Epithelial cell of proximal tubule (primary cell): ENCODE data around the gene SLC35G3. TPM values are rescaled to one million over a fixed set of nuclear protein-coding genes. Genes with fewer than 3 reads are reported as not detected.
"Not testable (repeated sequence)": the region's sequence is repeated elsewhere in the genome, so short reads cannot be mapped to it uniquely, and the experiment has no call there.

ENCODE experiments used
- DNase-seq: peaks from one replicate; pipeline ENCODE4 v3.0.0-alpha.2; 2011; ENCODE audit warnings: low read depth
- H3K4me3 ChIP-seq: 2 replicates; pipeline ENCODE4 v1.5.1; 2011; ENCODE audit warnings: low read depth, mild to moderate bottlenecking, low read length
- CTCF ChIP-seq: conservative IDR thresholded peaks from 2 replicates; pipeline ENCODE4 v1.5.1; 2012; ENCODE audit warnings: low read depth, mild to moderate bottlenecking, low read length
- total RNA-seq: library from RNA; depleted of rRNA; stranded (reverse); fragments of >200 nt; gene quantifications from 2 replicates; pipeline ENCODE4 v1.2.3, GENCODE V29; 2015

SLC35G3 gene
- total RNA-seq, 1 donor from 2014 or later = not detected

DNA sequence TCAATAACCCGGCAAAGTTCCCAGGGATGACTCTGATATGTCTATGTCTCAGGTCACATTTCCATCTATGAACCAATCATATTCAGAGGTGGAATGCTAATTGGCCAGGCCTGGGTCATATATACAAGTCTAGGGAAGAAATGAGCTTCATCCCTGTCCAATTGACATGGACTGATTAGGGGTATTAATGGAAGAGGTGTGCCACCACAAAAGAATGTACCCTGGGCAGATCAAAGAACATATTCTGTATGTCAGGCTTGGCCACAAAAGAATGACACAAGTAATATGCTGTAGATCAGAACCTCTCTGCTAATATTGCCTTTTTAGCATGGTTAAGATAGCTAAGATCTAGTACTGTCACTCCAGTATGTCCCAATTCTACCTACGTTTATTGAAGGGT lies 6.7 kb downstream of the SLC35G3 start:
- DNase-seq = no peak
- no peak overlapping the region for H3K4me3 ChIP-seq
- TF ChIP-seq CTCF = no peak

- no peak overlapping the region for H3K4me3 ChIP-seq
- TF ChIP-seq CTCF = no peak
- DNase-seq = no peak
These were observed 8.3 kb downstream of the SLC35G3 start for GRCh38 chr17:35185849-35186248.

- TF ChIP-seq CTCF = no peak
- DNase-seq = no peak
- H3K4me3 ChIP-seq = no peak overlapping the region
These were observed 9.9 kb downstream of the SLC35G3 start for GRCh38 chr17:35184274-35184673.

DNA sequence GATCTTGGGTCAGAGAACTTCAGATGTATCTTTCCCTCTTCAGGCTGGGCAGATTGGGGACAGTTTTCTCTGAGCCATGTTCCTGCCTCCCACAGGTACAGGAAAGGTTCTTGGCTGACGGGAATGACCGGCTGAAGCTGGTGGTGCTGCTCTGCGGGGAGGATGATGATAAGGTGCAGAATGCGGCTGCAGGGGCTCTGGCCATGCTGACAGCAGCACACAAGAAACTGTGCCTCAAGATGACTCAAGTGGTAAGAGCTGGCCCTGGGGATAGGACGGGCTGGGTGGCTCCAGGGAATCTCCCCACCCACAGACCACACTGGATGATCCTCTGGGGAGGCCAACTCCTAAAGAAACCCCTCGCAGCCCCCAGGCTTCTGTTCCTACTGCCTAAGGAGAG lies 10.9 kb downstream of the SLC35G3 start:
- no peak overlapping the region for H3K4me3 ChIP-seq
- DNase-seq = no peak
- TF ChIP-seq CTCF = no peak

DNA sequence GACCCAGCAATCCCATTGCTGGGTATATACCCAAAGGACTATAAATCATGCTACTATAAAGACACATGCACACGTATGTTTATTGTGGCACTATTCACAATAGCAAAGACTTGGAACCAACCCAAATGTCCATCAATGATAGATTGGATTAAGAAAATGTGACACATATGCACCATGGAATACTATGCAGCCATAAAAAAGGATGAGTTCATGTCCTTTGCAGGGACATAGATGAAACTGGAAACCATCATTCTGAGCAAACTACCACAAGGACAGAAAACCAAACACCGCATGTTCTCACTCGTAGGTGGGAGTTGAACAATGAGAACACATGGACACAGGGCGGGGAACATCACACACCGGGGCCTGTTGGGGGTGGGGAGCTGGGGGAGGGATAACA lies 14.8 kb downstream of the SLC35G3 start:
- H3K4me3 ChIP-seq, DNase-seq: not testable (repeated sequence)

- TF ChIP-seq CTCF = no peak
- H3K4me3 ChIP-seq = no peak overlapping the region
- no peak for DNase-seq
These were observed 17.3 kb downstream of the SLC35G3 start for GRCh38 chr17:35176897-35177296.

- TF ChIP-seq CTCF = no peak
- DNase-seq = no peak
- H3K4me3 ChIP-seq = no peak overlapping the region
These were observed 18.4 kb downstream of the SLC35G3 start for GRCh38 chr17:35175638-35176415.
